IgD-negative memory B cell (primary cell): Measurements from ENCODE around the gene DPEP2. TPM values are rescaled to one million over a fixed set of nuclear protein-coding genes. Genes with fewer than 3 reads are reported as not detected.
"Not testable (repeated sequence)": the region's sequence is repeated elsewhere in the genome, so short reads cannot be mapped to it uniquely, and the experiment has no call there.

ENCODE experiments used
- H3K27ac Mint-ChIP-seq, 3 donors: one replicate each; pipeline ENCODE4 v1.8.0; 2020 to 2022; ENCODE audit warnings: mild to moderate bottlenecking in 3 of 3, mixed read lengths in 3 of 3, moderate library complexity in 1 of 3
- H3K27me3 Mint-ChIP-seq: one replicate; pipeline ENCODE4 v1.8.0; 2021; ENCODE audit warnings: mixed read lengths
- H3K36me3 Mint-ChIP-seq: one replicate; pipeline ENCODE4 v1.8.0; 2020; ENCODE audit warnings: mild to moderate bottlenecking, mixed read lengths
- H3K4me1 Mint-ChIP-seq, 3 donors: one replicate each; pipeline ENCODE4 v1.8.0; 2020 to 2022; ENCODE audit warnings: mixed read lengths in 3 of 3, mild to moderate bottlenecking in 1 of 3
- H3K4me3 Mint-ChIP-seq, 4 donors: one replicate each; pipeline ENCODE4 v1.8.0; 2020 to 2022; ENCODE audit warnings: mild to moderate bottlenecking in 4 of 4, mixed read lengths in 4 of 4, moderate library complexity in 3 of 4
- H3K9me3 Mint-ChIP-seq, 3 donors: one replicate each; pipeline ENCODE4 v1.8.0; 2020 to 2021; ENCODE audit warnings: mixed read lengths in 3 of 3, mild to moderate bottlenecking in 1 of 3
- polyA plus RNA-seq: library from polyadenylated mRNA; unstranded; fragments of 300-500 nt; fragmentation: Illumina TruSeq; gene quantifications from one replicate; pipeline ENCODE4 v1.2.3, GENCODE V29; 2021

The DPEP2 gene, protein sequence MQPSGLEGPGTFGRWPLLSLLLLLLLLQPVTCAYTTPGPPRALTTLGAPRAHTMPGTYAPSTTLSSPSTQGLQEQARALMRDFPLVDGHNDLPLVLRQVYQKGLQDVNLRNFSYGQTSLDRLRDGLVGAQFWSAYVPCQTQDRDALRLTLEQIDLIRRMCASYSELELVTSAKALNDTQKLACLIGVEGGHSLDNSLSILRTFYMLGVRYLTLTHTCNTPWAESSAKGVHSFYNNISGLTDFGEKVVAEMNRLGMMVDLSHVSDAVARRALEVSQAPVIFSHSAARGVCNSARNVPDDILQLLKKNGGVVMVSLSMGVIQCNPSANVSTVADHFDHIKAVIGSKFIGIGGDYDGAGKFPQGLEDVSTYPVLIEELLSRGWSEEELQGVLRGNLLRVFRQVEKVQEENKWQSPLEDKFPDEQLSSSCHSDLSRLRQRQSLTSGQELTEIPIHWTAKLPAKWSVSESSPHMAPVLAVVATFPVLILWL
- 45.3 TPM for polyA plus RNA-seq

DNA sequence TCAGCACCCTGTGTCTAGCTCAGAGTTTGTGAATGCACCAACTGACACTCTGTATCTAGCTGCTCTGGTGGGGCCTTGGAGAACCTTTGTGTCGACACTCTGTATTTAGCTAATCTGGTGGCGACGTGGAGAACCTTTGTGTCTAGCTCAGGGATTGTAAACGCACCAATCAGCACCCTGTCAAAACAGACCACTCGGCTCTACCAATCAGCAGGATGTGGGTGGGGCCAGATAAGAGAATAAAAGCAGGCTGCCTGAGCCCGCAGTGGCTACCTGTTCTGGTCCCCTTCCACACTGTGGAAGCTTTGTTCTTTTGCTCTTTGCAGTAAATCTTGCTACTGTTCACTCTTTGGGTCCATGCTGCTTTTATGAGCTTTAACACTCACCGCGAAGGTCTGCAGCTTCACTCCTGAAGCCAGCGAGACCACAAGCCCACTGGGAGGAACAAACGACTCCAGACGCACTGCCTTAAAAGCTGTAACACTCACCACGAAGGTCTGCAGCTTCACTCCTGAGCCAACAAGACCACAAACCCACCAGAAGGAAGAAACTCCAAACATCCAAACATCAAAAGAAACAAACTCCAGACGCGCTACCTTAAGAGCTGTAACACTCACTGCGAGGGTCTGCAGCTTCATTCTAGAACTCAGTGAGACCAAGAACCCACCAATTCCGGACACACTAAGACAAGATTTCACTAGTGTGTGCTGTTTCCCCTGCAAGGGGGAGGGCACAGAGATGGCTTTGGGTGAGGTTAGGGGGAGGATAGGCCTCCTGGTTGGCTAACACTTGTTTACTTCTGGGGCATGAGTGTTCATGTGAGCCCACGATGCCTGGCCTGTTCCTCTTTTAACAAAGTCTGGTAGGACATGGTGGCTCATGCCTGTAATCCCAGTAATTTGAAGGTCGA, at the start of gene DPEP2:
Gene DPEP2 (minus strand): TSS at position 706 of the 910 bp plus-strand sequence. CDS start 6,272 bp downstream, outside the sequence.
- H3K27ac Mint-ChIP-seq = peak within 1 kb of the TSS; percentile 91 to 97 (median 92)
- peaks cover 29 to 38% (median 34%) of the 10 kb centered on the region in 3 donors for H3K4me1 Mint-ChIP-seq
- H3K9me3 Mint-ChIP-seq, H3K27me3 Mint-ChIP-seq, H3K36me3 Mint-ChIP-seq: not testable (repeated sequence)
- H3K4me3 Mint-ChIP-seq = peak within 1 kb of the TSS; percentile 93 to 97 (median 94)

DNA sequence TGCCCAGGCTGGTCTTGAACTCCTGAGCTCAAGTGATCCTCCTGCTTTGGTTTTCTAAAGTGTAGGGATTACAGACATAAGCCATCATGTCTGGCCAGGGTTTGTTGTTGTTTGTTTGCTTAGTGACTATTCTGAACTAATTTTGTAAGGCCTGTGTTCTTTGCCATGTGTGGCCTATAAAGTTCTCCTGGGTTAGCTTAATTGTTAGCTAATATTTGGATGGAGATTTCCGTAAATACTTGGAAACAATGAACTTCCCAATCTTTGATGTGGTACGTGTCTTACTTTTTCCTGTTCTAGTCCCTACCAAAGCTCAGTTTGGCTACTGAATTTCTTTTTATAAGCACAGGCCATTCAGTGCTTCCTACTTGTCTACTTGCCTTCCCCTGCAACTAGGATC, 48.7 kb upstream of the DPEP2 start:
- Mint-ChIP-seq H3K4me1 (peaks cover 20 to 37% (median 33%) of the 10 kb centered on the region in 3 donors), H3K4me3 (no peak overlapping the region), H3K27ac (peak overlapping the region in 1 of 3 donors; percentile 0), H3K9me3 (no peaks in the 10 kb centered on the region), H3K36me3 (peaks cover 3% of the 10 kb centered on the region), H3K27me3 (no peaks in the 10 kb centered on the region)

DNA sequence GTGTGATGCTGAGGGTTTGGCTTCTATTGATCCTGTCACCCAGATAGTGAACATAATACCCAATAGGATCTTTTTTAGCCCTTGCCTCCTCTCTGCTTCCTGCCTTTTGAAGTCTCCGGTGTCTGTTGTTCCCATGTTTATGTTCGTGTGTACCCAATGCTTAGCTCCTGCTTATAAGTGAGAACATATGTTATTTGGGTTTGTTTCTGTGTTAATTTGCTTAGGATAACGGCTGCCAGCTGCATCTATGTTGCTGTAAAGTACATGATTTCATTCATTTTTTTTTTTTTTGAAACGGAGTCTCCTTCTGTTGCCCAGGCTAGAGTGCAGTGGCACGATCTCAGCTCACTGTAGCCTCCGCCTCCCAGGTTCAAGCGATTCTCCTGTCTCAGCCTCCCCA, 46.8 kb upstream of the DPEP2 start:
- peaks cover 24 to 44% (median 34%) of the 10 kb centered on the region in 3 donors for H3K4me1 Mint-ChIP-seq
- no peak overlapping the region for H3K4me3 Mint-ChIP-seq
- no peaks in the 10 kb centered on the region for H3K36me3 Mint-ChIP-seq
- no peaks in the 10 kb centered on the region for H3K27me3 Mint-ChIP-seq
- no peaks in the 10 kb centered on the region for H3K9me3 Mint-ChIP-seq
- no peak overlapping the region for H3K27ac Mint-ChIP-seq

DNA sequence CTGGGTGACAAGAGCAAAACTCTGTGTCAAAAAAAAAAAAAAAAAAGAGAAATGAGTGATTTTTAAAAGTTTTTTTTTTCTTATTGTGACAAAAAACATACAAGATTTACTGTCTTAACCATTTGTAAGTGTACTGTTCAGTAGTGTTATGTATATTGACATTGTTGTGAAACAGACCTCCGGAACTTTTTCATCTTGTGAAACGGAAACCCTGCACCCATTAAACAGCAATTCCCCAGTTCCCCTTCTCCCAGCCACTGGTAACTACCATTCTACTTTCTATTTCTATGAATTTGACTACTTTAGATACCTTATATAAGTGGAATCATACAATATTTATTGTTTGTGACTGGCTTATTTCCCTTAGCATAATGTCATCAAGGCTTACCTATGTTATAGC, 42.5 kb upstream of the DPEP2 start:
- Mint-ChIP-seq H3K4me3 (peak overlapping the region in 3 of 4 donors; percentile 71 to 79 (median 77)), H3K9me3 (no peaks in the 10 kb centered on the region), H3K36me3 (peaks cover 2% of the 10 kb centered on the region), H3K27me3 (no peaks in the 10 kb centered on the region), H3K27ac (peak overlapping the region; percentile 19 to 81 (median 52)), H3K4me1 (peaks cover 35 to 47% (median 36%) of the 10 kb centered on the region in 3 donors)

DNA sequence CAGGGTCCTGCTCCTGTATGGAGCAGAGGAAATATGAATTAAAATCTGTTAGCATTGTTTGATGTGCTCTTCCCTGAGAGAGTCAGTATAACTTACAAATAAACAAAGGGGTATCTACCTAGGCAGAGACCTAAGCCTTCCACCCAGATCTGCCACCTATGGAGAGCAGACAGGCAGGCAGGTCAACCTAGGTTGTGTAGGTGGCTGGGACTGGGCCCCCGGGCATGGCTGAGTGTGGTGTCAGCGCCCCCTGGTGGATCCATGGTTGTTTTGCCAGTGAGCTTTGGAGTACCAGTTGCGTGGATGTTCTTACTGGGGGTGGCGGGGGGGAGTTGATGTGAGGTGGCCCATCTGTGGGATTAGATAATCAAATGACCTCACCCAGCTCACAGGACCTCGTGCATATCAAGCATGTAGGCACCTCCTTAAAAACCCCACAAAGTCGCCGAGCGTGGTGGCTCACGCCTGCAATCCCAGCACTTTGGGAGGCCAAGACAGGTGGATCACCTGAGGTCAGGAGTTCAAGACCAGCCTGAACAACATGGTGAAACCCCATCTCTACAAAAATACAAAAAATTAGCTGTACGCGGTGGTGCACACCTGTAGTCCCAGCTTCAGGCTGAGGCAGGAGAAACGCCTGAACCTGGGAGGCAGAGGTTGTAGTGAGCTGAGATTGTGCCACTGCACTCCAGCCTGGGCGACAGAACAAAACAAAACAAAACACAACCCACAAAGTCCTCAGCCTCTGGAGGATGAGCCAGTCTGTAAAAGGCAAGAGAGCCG, 41.4 kb upstream of the DPEP2 start:
- Mint-ChIP-seq H3K27me3 (no peaks in the 10 kb centered on the region), H3K9me3 (no peaks in the 10 kb centered on the region), H3K4me3 (peak overlapping the region; percentile 77 to 99 (median 88)), H3K27ac (peak overlapping the region; percentile 23 to 41 (median 37)), H3K4me1 (peaks cover 33 to 45% (median 38%) of the 10 kb centered on the region in 3 donors), H3K36me3 (peaks cover 2% of the 10 kb centered on the region)

DNA sequence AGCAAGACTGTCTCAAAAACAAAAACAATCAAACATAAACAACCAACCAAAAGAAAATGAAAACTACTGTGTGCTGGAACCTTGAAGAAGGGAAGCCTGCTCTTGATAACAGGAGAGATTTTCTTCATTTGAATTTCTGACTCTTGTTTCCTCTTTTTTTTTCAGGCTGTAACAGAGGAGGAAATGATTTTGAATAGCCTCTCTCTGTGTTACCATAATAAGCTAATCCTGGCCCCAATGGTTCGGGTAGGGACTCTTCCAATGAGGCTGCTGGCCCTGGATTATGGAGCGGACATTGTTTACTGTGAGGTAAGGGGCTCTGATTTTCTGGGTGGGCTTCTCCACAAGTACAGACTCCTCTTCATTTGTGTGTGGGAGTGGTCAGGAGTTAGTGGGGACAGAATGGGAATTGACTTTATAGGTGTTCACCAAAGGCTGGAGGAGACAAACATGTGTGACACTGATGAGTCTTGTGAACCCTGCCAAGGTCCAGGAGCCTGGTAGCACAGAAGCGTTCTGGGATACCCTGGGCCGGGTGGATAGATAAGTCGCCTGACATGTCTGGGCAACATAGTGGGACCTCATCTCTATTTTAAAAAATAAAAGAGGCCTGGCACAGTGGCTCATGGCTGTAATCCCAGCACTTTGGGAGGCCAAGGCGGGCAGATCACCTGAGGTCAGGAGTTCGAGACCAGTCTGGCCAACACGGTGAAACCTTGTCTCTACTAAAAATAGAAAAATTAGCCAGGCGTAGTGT, 38.7 kb upstream of the DPEP2 start:
- Mint-ChIP-seq H3K27me3 (no peaks in the 10 kb centered on the region), H3K4me1 (peaks cover 29 to 35% (median 31%) of the 10 kb centered on the region in 3 donors), H3K9me3 (no peaks in the 10 kb centered on the region), H3K27ac (peak overlapping the region; percentile 93 to 97 (median 95)), H3K36me3 (peaks cover 2% of the 10 kb centered on the region), H3K4me3 (peak overlapping the region; percentile 94 to 99 (median 98))

DNA sequence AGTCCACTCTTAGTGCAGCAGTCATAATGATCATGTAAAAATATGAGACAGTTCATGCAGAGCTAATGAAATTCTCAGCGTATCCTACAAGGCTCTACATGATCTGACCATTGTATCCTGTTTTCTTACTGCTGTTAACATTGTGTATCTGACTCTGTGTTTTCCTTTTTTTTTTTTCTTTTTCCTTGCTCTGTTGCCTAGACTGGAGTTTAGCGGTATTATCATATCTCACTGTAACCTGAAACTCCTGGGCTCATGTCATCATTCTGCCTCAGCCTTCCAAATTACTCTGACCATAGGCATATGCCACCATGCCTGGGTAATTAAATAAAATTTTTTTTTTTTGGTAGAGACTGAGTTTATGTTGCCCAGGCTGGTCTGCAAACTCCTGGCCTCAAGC, 35.9 kb upstream of the DPEP2 start:
- H3K9me3 Mint-ChIP-seq = no peaks in the 10 kb centered on the region
- no peaks in the 10 kb centered on the region for H3K27me3 Mint-ChIP-seq
- H3K4me3 Mint-ChIP-seq = no peak overlapping the region
- H3K27ac Mint-ChIP-seq = no peak overlapping the region
- peaks cover 2% of the 10 kb centered on the region for H3K36me3 Mint-ChIP-seq
- H3K4me1 Mint-ChIP-seq = peaks cover 22 to 25% (median 24%) of the 10 kb centered on the region in 3 donors

DNA sequence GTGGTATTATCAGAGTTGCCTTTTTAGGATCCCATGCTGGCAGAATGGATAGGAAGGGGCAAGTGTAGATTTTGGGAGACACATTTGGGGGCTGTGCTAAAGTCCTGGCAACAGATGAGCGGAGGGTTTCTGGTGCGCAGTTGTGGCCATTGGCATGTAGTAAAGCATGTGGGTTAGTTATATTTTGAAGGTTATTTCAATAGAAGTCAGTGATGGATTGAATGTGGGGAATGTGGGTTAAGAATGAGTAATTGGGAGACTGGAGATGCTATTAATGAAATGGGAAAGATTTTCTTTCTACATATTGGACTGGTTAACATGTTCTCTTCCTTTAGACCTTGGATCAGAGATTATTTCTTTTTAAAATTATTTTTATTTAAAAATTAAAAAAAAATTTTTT, 33.8 kb upstream of the DPEP2 start:
- Mint-ChIP-seq H3K36me3 (no peaks in the 10 kb centered on the region), H3K9me3 (no peaks in the 10 kb centered on the region), H3K4me3 (peak overlapping the region in 1 of 4 donors; percentile 19), H3K27me3 (no peaks in the 10 kb centered on the region), H3K27ac (no peak overlapping the region), H3K4me1 (peaks cover 15 to 17% (median 16%) of the 10 kb centered on the region in 3 donors)

DNA sequence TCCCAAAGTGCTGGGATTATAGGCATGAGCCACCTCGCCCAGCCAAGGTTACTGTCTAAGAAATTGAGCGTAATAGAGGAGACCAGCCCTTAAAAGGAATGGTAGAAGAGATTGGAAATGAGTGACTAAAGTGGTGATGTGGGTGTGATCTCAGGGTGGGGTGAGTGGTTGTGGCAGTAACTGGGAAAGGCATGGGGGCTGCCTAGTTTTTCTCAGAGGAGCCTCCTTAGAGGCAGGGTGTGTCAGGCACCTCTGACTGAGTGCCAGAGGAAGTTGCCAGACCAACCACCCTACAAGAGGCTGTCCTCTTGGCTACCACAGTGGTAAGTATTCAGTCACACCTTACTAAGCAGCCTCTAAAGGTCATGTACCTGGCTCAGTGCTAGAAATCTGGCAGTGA, 32.7 kb upstream of the DPEP2 start:
- H3K4me3 Mint-ChIP-seq = no peak overlapping the region
- H3K4me1 Mint-ChIP-seq = peaks cover 7 to 11% (median 8%) of the 10 kb centered on the region in 3 donors

DNA sequence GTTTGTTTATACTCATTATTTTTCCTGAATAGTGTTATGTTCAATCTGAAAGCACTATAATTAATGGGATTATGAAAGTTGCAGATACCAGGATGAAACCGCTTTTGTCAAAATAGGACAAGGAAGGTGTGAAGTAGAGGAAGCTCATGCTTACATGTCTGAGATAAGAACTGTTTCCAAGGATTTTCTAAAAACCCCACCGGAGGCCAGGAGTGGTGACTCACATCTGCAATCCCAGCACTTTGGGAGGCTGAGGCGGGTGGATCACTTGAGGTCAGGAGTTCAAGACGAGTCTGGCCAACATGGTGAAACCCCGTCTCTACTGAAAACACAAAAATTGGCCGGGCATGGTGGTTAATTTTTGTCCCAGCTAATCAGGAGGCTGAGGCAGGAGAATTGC, 30.8 kb upstream of the DPEP2 start:
- H3K27ac Mint-ChIP-seq, H3K4me3 Mint-ChIP-seq, H3K9me3 Mint-ChIP-seq, H3K27me3 Mint-ChIP-seq, H3K4me1 Mint-ChIP-seq, H3K36me3 Mint-ChIP-seq: not testable (repeated sequence)

More for the DNA sequence above, 32.7 kb upstream of the DPEP2 start:
- H3K27me3 Mint-ChIP-seq = no peaks in the 10 kb centered on the region
- no peak overlapping the region for H3K27ac Mint-ChIP-seq
- no peaks in the 10 kb centered on the region for H3K36me3 Mint-ChIP-seq
- no peaks in the 10 kb centered on the region for H3K9me3 Mint-ChIP-seq

DNA sequence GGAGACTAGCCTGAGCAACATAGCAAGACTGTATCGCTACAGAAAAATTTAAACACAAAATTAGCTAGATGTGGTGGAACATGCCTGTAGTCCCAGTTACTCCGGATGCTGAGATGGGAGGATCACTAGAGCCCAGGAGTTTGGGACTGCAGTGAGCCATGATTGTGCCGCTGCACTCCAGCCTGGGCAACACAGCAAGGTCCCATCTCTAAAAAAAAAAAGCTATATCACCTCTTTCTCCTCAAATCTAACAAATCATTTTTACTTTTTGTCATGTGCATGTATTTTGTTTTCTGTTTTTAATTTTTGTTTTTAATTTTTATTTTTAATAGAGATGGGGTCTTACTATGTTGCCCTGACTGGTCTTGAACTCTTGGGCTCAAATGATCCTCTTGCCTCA, 29.7 kb upstream of the DPEP2 start:
- no peaks in the 10 kb centered on the region for H3K27me3 Mint-ChIP-seq
- no peak overlapping the region for H3K4me3 Mint-ChIP-seq
- H3K36me3 Mint-ChIP-seq = no peaks in the 10 kb centered on the region
- no peaks in the 10 kb centered on the region for H3K9me3 Mint-ChIP-seq
- peaks cover 3 to 8% (median 7%) of the 10 kb centered on the region in 3 donors for H3K4me1 Mint-ChIP-seq
- H3K27ac Mint-ChIP-seq = no peak overlapping the region

DNA sequence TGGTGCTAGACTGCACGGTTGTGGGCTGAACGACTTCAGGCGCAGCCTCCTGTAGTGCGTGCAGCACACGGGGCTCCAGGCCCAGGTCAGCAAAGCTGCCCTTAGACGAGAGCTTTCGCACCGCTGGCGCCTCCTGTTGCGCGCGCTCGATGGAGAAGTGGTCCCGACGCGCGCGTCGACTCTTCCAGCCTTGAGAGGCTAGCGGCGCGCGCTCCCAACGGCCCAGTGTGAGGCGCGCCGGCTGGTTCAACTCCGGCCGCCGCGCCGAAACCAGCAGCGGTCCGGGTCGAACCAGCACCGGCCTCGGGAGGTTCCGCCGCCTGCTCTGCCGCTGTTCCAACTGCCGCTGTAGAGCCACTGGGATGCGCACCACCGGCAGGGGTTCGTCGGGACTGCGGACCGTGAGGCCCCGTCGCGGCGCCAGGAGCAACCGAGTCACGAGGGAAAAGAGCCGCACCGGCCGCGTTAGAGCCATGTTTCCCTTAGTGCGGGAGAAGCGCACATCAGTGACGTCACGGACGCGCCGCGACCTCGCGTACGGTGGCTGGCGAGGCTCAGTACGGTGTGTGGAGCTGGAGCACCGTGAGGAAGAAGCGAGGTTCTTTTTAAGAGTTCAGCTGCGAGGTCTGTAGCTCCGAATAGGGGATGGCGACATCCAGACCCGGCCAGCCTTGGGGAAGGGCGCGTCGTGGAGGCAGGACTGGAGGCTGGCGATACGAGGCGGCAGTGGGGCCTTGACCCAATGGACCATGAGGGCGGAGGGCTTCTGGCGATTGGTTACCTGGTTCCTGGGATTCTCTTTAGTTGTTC, 23.6 kb upstream of the DPEP2 start, which contains the start of the genes DDX28 and DUS2:
Gene DDX28 (minus strand): TSS at position 505 of the 810 bp plus-strand sequence. CDS start 30 bp downstream, at position 475.
Gene DUS2 (plus strand): TSS at position 557 of the 810 bp plus-strand sequence. CDS start 14,740 bp downstream, outside the sequence.
- Mint-ChIP-seq H3K4me3 (peak within 1 kb of the TSS; percentile 83 to 100 (median 98)), H3K9me3 (no peaks in the 10 kb centered on the region), H3K27ac (peak within 1 kb of the TSS; percentile 82 to 99 (median 87)), H3K36me3 (peaks cover 5% of the 10 kb centered on the region), H3K4me1 (peaks cover 4 to 27% (median 6%) of the 10 kb centered on the region in 3 donors), H3K27me3 (peaks cover 4% of the 10 kb centered on the region)

DNA sequence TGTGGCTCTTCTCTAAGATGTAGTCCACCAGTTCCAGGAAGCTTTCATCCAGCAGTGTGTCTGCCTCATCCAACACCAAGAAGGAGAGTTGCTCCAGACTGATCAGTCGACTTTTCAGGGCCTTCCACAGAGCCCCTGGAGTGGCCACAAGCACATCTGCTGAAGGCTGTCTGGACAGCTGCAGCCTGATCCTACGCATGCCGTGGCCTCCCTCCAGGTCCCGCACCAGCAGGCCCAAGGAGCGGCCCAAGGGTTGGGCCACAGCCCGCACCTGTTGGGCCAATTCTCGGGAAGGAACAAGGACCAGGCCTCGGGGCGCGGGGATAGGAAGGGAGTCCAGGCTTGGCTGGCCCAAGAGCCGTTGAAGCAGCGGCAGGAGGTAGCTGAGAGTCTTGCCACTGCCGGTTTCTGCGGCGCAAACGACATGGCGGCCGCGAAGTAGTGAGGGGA, 23.0 kb upstream of the DPEP2 start:
- peaks cover 5% of the 10 kb centered on the region for H3K36me3 Mint-ChIP-seq
- peak overlapping the region; percentile 83 to 100 (median 98) for H3K4me3 Mint-ChIP-seq
- peak overlapping the region; percentile 47 to 99 (median 82) for H3K27ac Mint-ChIP-seq
- peaks cover 4% of the 10 kb centered on the region for H3K27me3 Mint-ChIP-seq
- peaks cover 4 to 27% (median 5%) of the 10 kb centered on the region in 3 donors for H3K4me1 Mint-ChIP-seq
- no peaks in the 10 kb centered on the region for H3K9me3 Mint-ChIP-seq
